Measurements from ENCODE around the gene LIN7B. TPM values are rescaled to one million over a fixed set of nuclear protein-coding genes. Genes with fewer than 3 reads are reported as not detected.
A peak's percentile ranks its signal among the peaks of the same experiment; 100 is the strongest.

The LIN7B gene
- total and polyA plus RNA-seq, 2 of the 13 experiments (the other 11 are each of a cell fraction or from before 2014, with no cell fraction given) = 5.3 to 7.6 TPM

GRCh38 chr19:49119411-49120324, 5.5 kb downstream of the LIN7B start, which contains the start of gene PPFIA3 (continued):
- TF ChIP-seq NCOA5 (CRISPR knock-in tag; IDR thresholded peaks at IDR 0.05) (no peak), KLF13 (CRISPR knock-in tag; IDR thresholded peaks at IDR 0.05) (no peak), ZNF12 (CRISPR knock-in tag; IDR thresholded peaks at IDR 0.05) (peak; percentile 70; the same call in 1 of the 2 replicates), ZNF256 (CRISPR knock-in tag; conservative IDR thresholded peaks at IDR 0.05) (no peak), MED1 (CRISPR knock-in tag; IDR thresholded peaks at IDR 0.05) (peak; percentile 44; the same call in 1 of the 2 replicates), ZNF343 (CRISPR knock-in tag; IDR thresholded peaks at IDR 0.05) (no peak), ZNF10 (CRISPR knock-in tag; IDR thresholded peaks at IDR 0.05; ENCODE audit: borderline replicate concordance, low read depth) (no peak), BRF2 (CRISPR knock-in tag; IDR thresholded peaks at IDR 0.05) (no peak), ZNF713 (CRISPR knock-in tag; IDR thresholded peaks at IDR 0.05) (no peak), TSC22D2 (CRISPR knock-in tag; IDR thresholded peaks at IDR 0.05; ENCODE audit: borderline replicate concordance) (peak; percentile 94; the same call in 1 of the 2 replicates), CENPX (CRISPR knock-in tag; IDR thresholded peaks at IDR 0.05) (no peak), KDM1A (CRISPR knock-in tag; IDR thresholded peaks at IDR 0.05) (no peak), HIVEP1 (CRISPR knock-in tag; IDR thresholded peaks at IDR 0.05) (0 out of 2 replicates have a peak, but pooled peaks have one; percentile 31), ZMYM3 (CRISPR knock-in tag; IDR thresholded peaks at IDR 0.05) (peak; percentile 22; the same call in 1 of the 2 replicates), ZNF253 (CRISPR knock-in tag; IDR thresholded peaks at IDR 0.05; ENCODE audit: borderline replicate concordance) (no peak), NPAS2 (CRISPR knock-in tag; IDR thresholded peaks at IDR 0.05; ENCODE audit: borderline replicate concordance) (no peak), ZNF616 (CRISPR knock-in tag; IDR thresholded peaks at IDR 0.05; ENCODE audit: low read depth) (0 out of 2 replicates have a peak, but pooled peaks have one; percentile 60), ZMAT3 (CRISPR knock-in tag; conservative IDR thresholded peaks at IDR 0.05) (peak; percentile 62; the same call in 1 of the 2 replicates), ZNF781 (CRISPR knock-in tag; IDR thresholded peaks at IDR 0.05; ENCODE audit: borderline replicate concordance, not compliant biosample characterization) (no peak), ZBTB3 (CRISPR knock-in tag; IDR thresholded peaks at IDR 0.05; ENCODE audit: borderline replicate concordance, low read depth) (no peak)
- TF ChIP-seq, protein P1, sequence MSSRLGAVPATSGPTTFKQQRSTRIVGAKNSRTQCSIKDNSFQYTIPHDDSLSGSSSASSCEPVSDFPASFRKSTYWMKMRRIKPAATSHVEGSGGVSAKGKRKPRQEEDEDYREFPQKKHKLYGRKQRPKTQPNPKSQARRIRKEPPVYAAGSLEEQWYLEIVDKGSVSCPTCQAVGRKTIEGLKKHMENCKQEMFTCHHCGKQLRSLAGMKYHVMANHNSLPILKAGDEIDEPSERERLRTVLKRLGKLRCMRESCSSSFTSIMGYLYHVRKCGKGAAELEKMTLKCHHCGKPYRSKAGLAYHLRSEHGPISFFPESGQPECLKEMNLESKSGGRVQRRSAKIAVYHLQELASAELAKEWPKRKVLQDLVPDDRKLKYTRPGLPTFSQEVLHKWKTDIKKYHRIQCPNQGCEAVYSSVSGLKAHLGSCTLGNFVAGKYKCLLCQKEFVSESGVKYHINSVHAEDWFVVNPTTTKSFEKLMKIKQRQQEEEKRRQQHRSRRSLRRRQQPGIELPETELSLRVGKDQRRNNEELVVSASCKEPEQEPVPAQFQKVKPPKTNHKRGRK (CRISPR knock-in tag; IDR thresholded peaks at IDR 0.05) = no peak
- TF ChIP-seq, protein P2, sequence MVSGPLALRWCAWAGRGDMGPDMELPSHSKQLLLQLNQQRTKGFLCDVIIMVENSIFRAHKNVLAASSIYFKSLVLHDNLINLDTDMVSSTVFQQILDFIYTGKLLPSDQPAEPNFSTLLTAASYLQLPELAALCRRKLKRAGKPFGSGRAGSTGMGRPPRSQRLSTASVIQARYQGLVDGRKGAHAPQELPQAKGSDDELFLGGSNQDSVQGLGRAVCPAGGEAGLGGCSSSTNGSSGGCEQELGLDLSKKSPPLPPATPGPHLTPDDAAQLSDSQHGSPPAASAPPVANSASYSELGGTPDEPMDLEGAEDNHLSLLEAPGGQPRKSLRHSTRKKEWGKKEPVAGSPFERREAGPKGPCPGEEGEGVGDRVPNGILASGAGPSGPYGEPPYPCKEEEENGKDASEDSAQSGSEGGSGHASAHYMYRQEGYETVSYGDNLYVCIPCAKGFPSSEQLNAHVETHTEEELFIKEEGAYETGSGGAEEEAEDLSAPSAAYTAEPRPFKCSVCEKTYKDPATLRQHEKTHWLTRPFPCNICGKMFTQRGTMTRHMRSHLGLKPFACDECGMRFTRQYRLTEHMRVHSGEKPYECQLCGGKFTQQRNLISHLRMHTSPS (CRISPR knock-in tag; IDR thresholded peaks at IDR 0.05; ENCODE audit: low read depth) = no peak

Measured in HepG2 (cell line).